ENCODE measurements around the gene STX19. TPM values are rescaled to one million over a fixed set of nuclear protein-coding genes. Genes with fewer than 3 reads are reported as not detected.

Gene STX19
- total and polyA plus RNA-seq, 2 of the 13 experiments (the other 11 are each of a cell fraction or from before 2014, with no cell fraction given): not detected

DNA sequence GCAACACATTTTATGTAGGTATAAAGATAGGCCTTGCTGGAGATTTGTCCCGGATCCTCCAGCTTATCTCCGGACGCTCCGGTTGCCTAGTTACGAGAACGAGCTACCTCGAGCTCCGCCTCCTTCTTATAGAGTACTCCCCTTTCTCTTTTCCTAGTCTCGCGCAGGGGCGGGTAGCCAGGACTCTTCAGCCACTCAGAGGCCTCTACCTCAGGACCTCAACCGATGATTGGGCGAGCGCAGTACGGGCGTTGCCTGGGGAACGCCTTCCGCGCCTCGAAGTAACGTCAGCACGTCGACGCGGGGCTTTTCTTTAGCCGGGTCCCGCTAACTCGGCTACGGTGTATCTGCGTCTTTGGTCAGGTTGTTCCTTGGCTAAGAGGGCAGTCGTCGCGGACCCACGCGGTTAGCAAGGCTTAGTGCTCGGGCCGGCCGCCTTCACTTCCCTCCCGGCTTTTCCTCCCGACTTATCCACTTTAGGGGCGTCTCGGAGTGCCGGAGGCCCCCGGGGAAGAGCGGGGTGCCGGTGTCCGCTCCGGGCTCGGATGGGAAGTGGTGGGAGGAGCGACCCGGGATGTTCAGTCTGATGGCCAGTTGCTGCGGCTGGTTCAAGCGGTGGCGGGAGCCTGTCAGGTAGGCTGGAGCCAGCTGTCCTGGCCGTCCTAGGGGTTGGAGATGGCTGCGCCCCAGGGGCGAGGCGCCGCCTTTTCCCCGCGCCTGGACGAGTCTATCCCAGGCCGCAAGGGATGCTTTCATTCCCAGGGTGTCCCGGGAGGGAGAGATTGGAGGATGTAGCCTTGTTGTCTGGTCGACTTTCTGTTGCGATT lies 48.3 kb downstream of the STX19 start, which contains the start of gene ARL13B (continued):
- TF ChIP-seq, protein P1, sequence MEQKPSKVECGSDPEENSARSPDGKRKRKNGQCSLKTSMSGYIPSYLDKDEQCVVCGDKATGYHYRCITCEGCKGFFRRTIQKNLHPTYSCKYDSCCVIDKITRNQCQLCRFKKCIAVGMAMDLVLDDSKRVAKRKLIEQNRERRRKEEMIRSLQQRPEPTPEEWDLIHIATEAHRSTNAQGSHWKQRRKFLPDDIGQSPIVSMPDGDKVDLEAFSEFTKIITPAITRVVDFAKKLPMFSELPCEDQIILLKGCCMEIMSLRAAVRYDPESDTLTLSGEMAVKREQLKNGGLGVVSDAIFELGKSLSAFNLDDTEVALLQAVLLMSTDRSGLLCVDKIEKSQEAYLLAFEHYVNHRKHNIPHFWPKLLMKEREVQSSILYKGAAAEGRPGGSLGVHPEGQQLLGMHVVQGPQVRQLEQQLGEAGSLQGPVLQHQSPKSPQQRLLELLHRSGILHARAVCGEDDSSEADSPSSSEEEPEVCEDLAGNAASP (CRISPR knock-in tag; IDR thresholded peaks at IDR 0.05; ENCODE audit: borderline replicate concordance): no peak
- TF ChIP-seq ZNF607 (CRISPR knock-in tag; IDR thresholded peaks at IDR 0.05; ENCODE audit: borderline replicate concordance) (no peak), CC2D1A (CRISPR knock-in tag; IDR thresholded peaks at IDR 0.05) (no peak), ZNF550 (CRISPR knock-in tag; IDR thresholded peaks at IDR 0.05; ENCODE audit: borderline replicate concordance) (no peak), ZNF530 (CRISPR knock-in tag; IDR thresholded peaks at IDR 0.05; ENCODE audit: low read depth) (no peak), TBX3 (IDR thresholded peaks at IDR 0.05; ENCODE audit: borderline replicate concordance) (no peak), MIXL1 (CRISPR knock-in tag; IDR thresholded peaks at IDR 0.05) (no peak), ZNF232 (CRISPR knock-in tag; IDR thresholded peaks at IDR 0.05; ENCODE audit: borderline replicate concordance) (no peak), EZH2 (conservative IDR thresholded peaks at IDR 0.05; ENCODE audit: low read depth, low read length) (no peak), MATR3 (CRISPR knock-in tag; IDR thresholded peaks at IDR 0.05) (no peak), KAT7 (CRISPR knock-in tag; IDR thresholded peaks at IDR 0.05; ENCODE audit: borderline replicate concordance) (no peak), ZFY (CRISPR knock-in tag; IDR thresholded peaks at IDR 0.05) (peak; percentile 75), HOXA3 (CRISPR knock-in tag; IDR thresholded peaks at IDR 0.05) (peak; percentile 78)
- TF ChIP-seq, protein P2, sequence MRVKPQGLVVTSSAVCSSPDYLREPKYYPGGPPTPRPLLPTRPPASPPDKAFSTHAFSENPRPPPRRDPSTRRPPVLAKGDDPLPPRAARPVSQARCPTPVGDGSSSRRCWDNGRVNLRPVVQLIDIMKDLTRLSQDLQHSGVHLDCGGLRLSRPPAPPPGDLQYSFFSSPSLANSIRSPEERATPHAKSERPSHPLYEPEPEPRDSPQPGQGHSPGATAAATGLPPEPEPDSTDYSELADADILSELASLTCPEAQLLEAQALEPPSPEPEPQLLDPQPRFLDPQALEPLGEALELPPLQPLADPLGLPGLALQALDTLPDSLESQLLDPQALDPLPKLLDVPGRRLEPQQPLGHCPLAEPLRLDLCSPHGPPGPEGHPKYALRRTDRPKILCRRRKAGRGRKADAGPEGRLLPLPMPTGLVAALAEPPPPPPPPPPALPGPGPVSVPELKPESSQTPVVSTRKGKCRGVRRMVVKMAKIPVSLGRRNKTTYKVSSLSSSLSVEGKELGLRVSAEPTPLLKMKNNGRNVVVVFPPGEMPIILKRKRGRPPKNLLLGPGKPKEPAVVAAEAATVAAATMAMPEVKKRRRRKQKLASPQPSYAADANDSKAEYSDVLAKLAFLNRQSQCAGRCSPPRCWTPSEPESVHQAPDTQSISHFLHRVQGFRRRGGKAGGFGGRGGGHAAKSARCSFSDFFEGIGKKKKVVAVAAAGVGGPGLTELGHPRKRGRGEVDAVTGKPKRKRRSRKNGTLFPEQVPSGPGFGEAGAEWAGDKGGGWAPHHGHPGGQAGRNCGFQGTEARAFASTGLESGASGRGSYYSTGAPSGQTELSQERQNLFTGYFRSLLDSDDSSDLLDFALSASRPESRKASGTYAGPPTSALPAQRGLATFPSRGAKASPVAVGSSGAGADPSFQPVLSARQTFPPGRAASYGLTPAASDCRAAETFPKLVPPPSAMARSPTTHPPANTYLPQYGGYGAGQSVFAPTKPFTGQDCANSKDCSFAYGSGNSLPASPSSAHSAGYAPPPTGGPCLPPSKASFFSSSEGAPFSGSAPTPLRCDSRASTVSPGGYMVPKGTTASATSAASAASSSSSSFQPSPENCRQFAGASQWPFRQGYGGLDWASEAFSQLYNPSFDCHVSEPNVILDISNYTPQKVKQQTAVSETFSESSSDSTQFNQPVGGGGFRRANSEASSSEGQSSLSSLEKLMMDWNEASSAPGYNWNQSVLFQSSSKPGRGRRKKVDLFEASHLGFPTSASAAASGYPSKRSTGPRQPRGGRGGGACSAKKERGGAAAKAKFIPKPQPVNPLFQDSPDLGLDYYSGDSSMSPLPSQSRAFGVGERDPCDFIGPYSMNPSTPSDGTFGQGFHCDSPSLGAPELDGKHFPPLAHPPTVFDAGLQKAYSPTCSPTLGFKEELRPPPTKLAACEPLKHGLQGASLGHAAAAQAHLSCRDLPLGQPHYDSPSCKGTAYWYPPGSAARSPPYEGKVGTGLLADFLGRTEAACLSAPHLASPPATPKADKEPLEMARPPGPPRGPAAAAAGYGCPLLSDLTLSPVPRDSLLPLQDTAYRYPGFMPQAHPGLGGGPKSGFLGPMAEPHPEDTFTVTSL (CRISPR knock-in tag; IDR thresholded peaks at IDR 0.05; ENCODE audit: borderline replicate concordance): no peak
- TF ChIP-seq, protein P3, sequence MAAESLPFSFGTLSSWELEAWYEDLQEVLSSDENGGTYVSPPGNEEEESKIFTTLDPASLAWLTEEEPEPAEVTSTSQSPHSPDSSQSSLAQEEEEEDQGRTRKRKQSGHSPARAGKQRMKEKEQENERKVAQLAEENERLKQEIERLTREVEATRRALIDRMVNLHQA (CRISPR knock-in tag; IDR thresholded peaks at IDR 0.05): no peak
- TF ChIP-seq, protein P4, sequence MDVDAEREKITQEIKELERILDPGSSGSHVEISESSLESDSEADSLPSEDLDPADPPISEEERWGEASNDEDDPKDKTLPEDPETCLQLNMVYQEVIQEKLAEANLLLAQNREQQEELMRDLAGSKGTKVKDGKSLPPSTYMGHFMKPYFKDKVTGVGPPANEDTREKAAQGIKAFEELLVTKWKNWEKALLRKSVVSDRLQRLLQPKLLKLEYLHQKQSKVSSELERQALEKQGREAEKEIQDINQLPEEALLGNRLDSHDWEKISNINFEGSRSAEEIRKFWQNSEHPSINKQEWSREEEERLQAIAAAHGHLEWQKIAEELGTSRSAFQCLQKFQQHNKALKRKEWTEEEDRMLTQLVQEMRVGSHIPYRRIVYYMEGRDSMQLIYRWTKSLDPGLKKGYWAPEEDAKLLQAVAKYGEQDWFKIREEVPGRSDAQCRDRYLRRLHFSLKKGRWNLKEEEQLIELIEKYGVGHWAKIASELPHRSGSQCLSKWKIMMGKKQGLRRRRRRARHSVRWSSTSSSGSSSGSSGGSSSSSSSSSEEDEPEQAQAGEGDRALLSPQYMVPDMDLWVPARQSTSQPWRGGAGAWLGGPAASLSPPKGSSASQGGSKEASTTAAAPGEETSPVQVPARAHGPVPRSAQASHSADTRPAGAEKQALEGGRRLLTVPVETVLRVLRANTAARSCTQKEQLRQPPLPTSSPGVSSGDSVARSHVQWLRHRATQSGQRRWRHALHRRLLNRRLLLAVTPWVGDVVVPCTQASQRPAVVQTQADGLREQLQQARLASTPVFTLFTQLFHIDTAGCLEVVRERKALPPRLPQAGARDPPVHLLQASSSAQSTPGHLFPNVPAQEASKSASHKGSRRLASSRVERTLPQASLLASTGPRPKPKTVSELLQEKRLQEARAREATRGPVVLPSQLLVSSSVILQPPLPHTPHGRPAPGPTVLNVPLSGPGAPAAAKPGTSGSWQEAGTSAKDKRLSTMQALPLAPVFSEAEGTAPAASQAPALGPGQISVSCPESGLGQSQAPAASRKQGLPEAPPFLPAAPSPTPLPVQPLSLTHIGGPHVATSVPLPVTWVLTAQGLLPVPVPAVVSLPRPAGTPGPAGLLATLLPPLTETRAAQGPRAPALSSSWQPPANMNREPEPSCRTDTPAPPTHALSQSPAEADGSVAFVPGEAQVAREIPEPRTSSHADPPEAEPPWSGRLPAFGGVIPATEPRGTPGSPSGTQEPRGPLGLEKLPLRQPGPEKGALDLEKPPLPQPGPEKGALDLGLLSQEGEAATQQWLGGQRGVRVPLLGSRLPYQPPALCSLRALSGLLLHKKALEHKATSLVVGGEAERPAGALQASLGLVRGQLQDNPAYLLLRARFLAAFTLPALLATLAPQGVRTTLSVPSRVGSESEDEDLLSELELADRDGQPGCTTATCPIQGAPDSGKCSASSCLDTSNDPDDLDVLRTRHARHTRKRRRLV (CRISPR knock-in tag; IDR thresholded peaks at IDR 0.05): peak; percentile 87; the same call in 1 of the 2 replicates
- TF ChIP-seq, protein P5, sequence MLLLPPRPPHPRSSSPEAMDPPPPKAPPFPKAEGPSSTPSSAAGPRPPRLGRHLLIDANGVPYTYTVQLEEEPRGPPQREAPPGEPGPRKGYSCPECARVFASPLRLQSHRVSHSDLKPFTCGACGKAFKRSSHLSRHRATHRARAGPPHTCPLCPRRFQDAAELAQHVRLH (CRISPR knock-in tag; IDR thresholded peaks at IDR 0.05; ENCODE audit: borderline replicate concordance, low read depth): no peak
